Measurements from ENCODE around the gene ZNF333. TPM values are rescaled to one million over a fixed set of nuclear protein-coding genes. Genes with fewer than 3 reads are reported as not detected.

The ZNF333 gene
- total RNA-seq, 2 donors from 2014 or later: 57.1 to 59.0 TPM

GRCh38 chr19:14678199-14678598 lies 11.6 kb upstream of the ZNF333 start:
- Histone ChIP-seq H3K9me3 (no peaks in the 10 kb centered on the region), H3K27me3 (replicated peaks; ENCODE audit: insufficient read depth) (no peaks in the 10 kb centered on the region), H3K4me3 (no peak overlapping the region), H3K27ac (no peak overlapping the region), H3K36me3 (no peaks in the 10 kb centered on the region), H3K4me1 (ENCODE audit: control insufficient read depth in 1 of 2, low read depth in 2 of 2) (no peaks in the 10 kb centered on the region)
- no peak for TF ChIP-seq CTCF (IDR thresholded peaks at IDR 0.05)
- ATAC-seq (ENCODE audit: insufficient number of reproducible peaks, low FRiP score, low read depth) (no peak), DNase-seq (ENCODE audit: low spot score) (no peak)

GRCh38 chr19:14682084-14682483 lies 7.8 kb upstream of the ZNF333 start:
- no peak for TF ChIP-seq CTCF (IDR thresholded peaks at IDR 0.05)
- H3K4me1 ChIP-seq (ENCODE audit: control insufficient read depth in 1 of 2, low read depth in 2 of 2): no peaks in the 10 kb centered on the region
- no peak for DNase-seq (ENCODE audit: low spot score)
- no peaks in the 10 kb centered on the region for H3K9me3 ChIP-seq
- H3K36me3 ChIP-seq: no peaks in the 10 kb centered on the region
- no peak overlapping the region for H3K4me3 ChIP-seq
- H3K27me3 ChIP-seq (replicated peaks; ENCODE audit: insufficient read depth): no peaks in the 10 kb centered on the region
- no peak overlapping the region for H3K27ac ChIP-seq
- no peak for ATAC-seq (ENCODE audit: insufficient number of reproducible peaks, low FRiP score, low read depth)

- H3K36me3 ChIP-seq: no peaks in the 10 kb centered on the region
- no peaks in the 10 kb centered on the region for H3K27me3 ChIP-seq (replicated peaks; ENCODE audit: insufficient read depth)
- H3K27ac ChIP-seq: no peak overlapping the region
- H3K4me1 ChIP-seq (ENCODE audit: control insufficient read depth in 1 of 2, low read depth in 2 of 2): no peaks in the 10 kb centered on the region
- no peak overlapping the region for H3K4me3 ChIP-seq
- ATAC-seq (ENCODE audit: insufficient number of reproducible peaks, low FRiP score, low read depth) (no peak), DNase-seq (ENCODE audit: low spot score) (no peak)
- no peaks in the 10 kb centered on the region for H3K9me3 ChIP-seq
- TF ChIP-seq CTCF (IDR thresholded peaks at IDR 0.05): no peak
These were observed 6.4 kb upstream of the ZNF333 start for GRCh38 chr19:14683439-14683838.

GRCh38 chr19:14686411-14686810 lies 3.4 kb upstream of the ZNF333 start:
- no peak for ATAC-seq (ENCODE audit: insufficient number of reproducible peaks, low FRiP score, low read depth)
- no peaks in the 10 kb centered on the region for H3K9me3 ChIP-seq
- H3K4me1 ChIP-seq (ENCODE audit: control insufficient read depth in 1 of 2, low read depth in 2 of 2): peaks cover 5 to 9% of the 10 kb centered on the region in 2 donors
- H3K4me3 ChIP-seq: no peak overlapping the region
- no peak overlapping the region for H3K27ac ChIP-seq
- H3K27me3 ChIP-seq (replicated peaks; ENCODE audit: insufficient read depth): no peaks in the 10 kb centered on the region
- DNase-seq (ENCODE audit: low spot score): no peak
- no peaks in the 10 kb centered on the region for H3K36me3 ChIP-seq
- TF ChIP-seq CTCF (IDR thresholded peaks at IDR 0.05): no peak

GRCh38 chr19:14694641-14695266 lies 4.9 kb downstream of the ZNF333 start:
- no peak for ATAC-seq (ENCODE audit: insufficient number of reproducible peaks, low FRiP score, low read depth)
- Histone ChIP-seq H3K36me3 (peaks cover 46% of the 10 kb centered on the region), H3K27me3 (replicated peaks; ENCODE audit: insufficient read depth) (no peaks in the 10 kb centered on the region), H3K27ac (no peak overlapping the region), H3K9me3 (no peaks in the 10 kb centered on the region), H3K4me3 (no peak overlapping the region), H3K4me1 (ENCODE audit: control insufficient read depth in 1 of 2, low read depth in 2 of 2) (peaks cover 5 to 9% of the 10 kb centered on the region in 2 donors)
- no peak for TF ChIP-seq CTCF (IDR thresholded peaks at IDR 0.05)
- DNase-seq (ENCODE audit: low spot score): no peak

Measured in thoracic aorta (tissue), 2 donors.